GM12878 (cell line): ENCODE data around the gene PLK5. TPM values are rescaled to one million over a fixed set of nuclear protein-coding genes. Genes with fewer than 3 reads are reported as not detected.

Experiments
- ATAC-seq: fragments of 200-7000 bp; cut with Tn5 transposase; 3 replicates; pipeline ENCODE4 v1.9.1; 2020; ENCODE audit warnings: mild to moderate bottlenecking, moderate library complexity
- BruUV-seq: library from RNA; stranded (reverse); fragments of 400-500 nt; replicated peaks from 2 replicates; lab custom pipeline; 2021; lab: Mats Ljungman, UMichigan
- CTCF ChIA-PET: fragments of 300-600 bp; sonication (Branson Sonifier 250); formaldehyde crosslinking; extraction: SDS; loops from one replicate; lab custom pipeline; 2021; ENCODE audit warnings: inconsistent platforms; lab: Yijun Ruan, JAX
- POLR2A ChIA-PET: fragments of 350-600 bp; formaldehyde crosslinking; extraction: SDS; loops from one replicate; lab custom pipeline; 2021; ENCODE audit warnings: inconsistent platforms; lab: Charles Lee
- RAD21 ChIA-PET: fragments of 300-600 bp; sonication (Branson Sonifier 250); formaldehyde crosslinking; loops from one replicate; lab custom pipeline; 2023; ENCODE audit warnings: antibody characterized with exemption; ENCODE audit not compliant: unreplicated experiment; lab: Charles Lee
- SMC1A ChIA-PET: fragments of 300-600 bp; sonication (Branson Sonifier 250); formaldehyde crosslinking; loops from one replicate; lab custom pipeline; 2023; ENCODE audit not compliant: unreplicated experiment, uncharacterized antibody; lab: Charles Lee
- DNase-seq: peaks from one replicate; pipeline ENCODE4 v3.0.0-alpha.2; 2011; ENCODE audit warnings: low read depth, low spot score
- FAIRE-seq: peaks from 3 replicates; lab custom pipeline; 2011; peaks lifted over from hg19 to GRCh38; lab: Jason Lieb, UNC
- H2AFZ ChIP-seq: 2 replicates; pipeline ENCODE4 v1.6.0; 2011; ENCODE audit warnings: low read depth, low read length, control low read depth; ENCODE audit not compliant: control insufficient read depth
- H3K27ac ChIP-seq: 2 replicates; pipeline ENCODE4 v1.5.1; 2011; ENCODE audit warnings: control low read depth; ENCODE audit not compliant: control insufficient read depth, insufficient read depth
- H3K27me3 ChIP-seq, 2 experiments: replicated peaks in 1 of 2; 2 replicates each; pipeline versions ENCODE4 v1.6.0 to v1.6.1; 2011; ENCODE audit warnings: low read length in 1 of 2; ENCODE audit not compliant: control insufficient read depth in 2 of 2, insufficient read depth in 2 of 2
- H3K36me3 ChIP-seq, 2 experiments: 2 replicates each; pipeline ENCODE4 v1.5.1; 2011; ENCODE audit warnings: low read length in 1 of 2; ENCODE audit not compliant: control insufficient read depth in 2 of 2, insufficient read depth in 2 of 2
- H3K4me1 ChIP-seq: 2 replicates; pipeline ENCODE4 v1.6.1; 2011; ENCODE audit warnings: mild to moderate bottlenecking, low read length, moderate library complexity, mixed read lengths; ENCODE audit not compliant: control insufficient read depth, insufficient read depth
- H3K4me2 ChIP-seq: 2 replicates; pipeline ENCODE4 v1.6.0; 2011; ENCODE audit warnings: control low read depth; ENCODE audit not compliant: control insufficient read depth, insufficient read depth
- H3K4me3 ChIP-seq: fragments of 200-600 bp; sonication (generic); 2 replicates; pipeline ENCODE4 v1.5.1; 2016
- H3K79me2 ChIP-seq: 2 replicates; pipeline ENCODE4 v1.6.0; 2011; ENCODE audit warnings: low read length; ENCODE audit not compliant: control insufficient read depth, insufficient read depth
- H3K9ac ChIP-seq: 2 replicates; pipeline ENCODE4 v1.8.0; 2011; ENCODE audit warnings: low read length, control low read depth, mixed read lengths; ENCODE audit not compliant: control insufficient read depth, insufficient read depth
- H3K9me3 ChIP-seq: replicated peaks from 3 replicates; pipeline ENCODE4 v1.5.1; 2011; ENCODE audit warnings: mild to moderate bottlenecking, low read length; ENCODE audit not compliant: control insufficient read depth, insufficient read depth
- H4K20me1 ChIP-seq: 2 replicates; pipeline ENCODE4 v1.6.0; 2011; ENCODE audit not compliant: control insufficient read depth, insufficient read depth
- CBX3 ChIP-seq: fragments of 200-600 bp; sonication (generic); IDR thresholded peaks from 2 replicates; pipeline ENCODE4 v1.6.1; 2016; ENCODE audit warnings: low read depth, borderline replicate concordance
- EGR1 ChIP-seq, 2 experiments: IDR thresholded peaks; 1 replicate in 1 of 2; 2 replicates in 1 of 2; pipeline ENCODE4 v1.6.1; 2011 to 2012; ENCODE audit warnings: low read depth in 2 of 2, low read length in 2 of 2, borderline replicate concordance in 1 of 2, mild to moderate bottlenecking in 1 of 2, moderate library complexity in 1 of 2
- GATAD2B ChIP-seq: fragments of 450-650 bp; conservative IDR thresholded peaks from 2 replicates; pipeline ENCODE4 v1.6.1; 2017; ENCODE audit warnings: low read depth, mild to moderate bottlenecking, moderate library complexity
- MEF2B ChIP-seq: fragments of 450-650 bp; IDR thresholded peaks from 2 replicates; pipeline ENCODE4 v1.6.1; 2018; ENCODE audit warnings: mild to moderate bottlenecking, moderate library complexity; ENCODE audit not compliant: partially characterized antibody, poor library complexity, severe bottlenecking
- MYC ChIP-seq: IDR thresholded peaks from 2 replicates; pipeline ENCODE4 v1.6.1; 2011; ENCODE audit warnings: mild to moderate bottlenecking, low read length, moderate library complexity, inconsistent platforms; ENCODE audit not compliant: insufficient read depth, insufficient replicate concordance, insufficient read length, severe bottlenecking
- POLR2AphosphoS5 ChIP-seq: IDR thresholded peaks from 2 replicates; pipeline ENCODE4 v1.6.1; 2011; ENCODE audit warnings: mild to moderate bottlenecking, low read length, inconsistent platforms
- SMC3 ChIP-seq: IDR thresholded peaks from 2 replicates; pipeline ENCODE4 v1.6.1; 2011; ENCODE audit warnings: low read length, improper control_type of control experiment, borderline replicate concordance
- TARDBP ChIP-seq: IDR thresholded peaks from 2 replicates; pipeline ENCODE4 v1.6.1; 2016; ENCODE audit warnings: borderline replicate concordance
- TCF12 ChIP-seq: IDR thresholded peaks from 2 replicates; pipeline ENCODE4 v1.6.1; 2011; ENCODE audit warnings: low read depth, mild to moderate bottlenecking, low read length
- YBX1 ChIP-seq: fragments of 450-650 bp; IDR thresholded peaks from 2 replicates; pipeline ENCODE4 v1.6.1; 2016; ENCODE audit warnings: antibody characterized with exemption
- YY1 ChIP-seq: IDR thresholded peaks from 2 replicates; pipeline ENCODE4 v1.6.1; 2011; ENCODE audit warnings: low read depth, mild to moderate bottlenecking, low read length
- WGBS: methylation state at CpG from one replicate; pipeline ENCODE4 v1.1.6; 2016; ENCODE audit warnings: low lambda C conversion rate; ENCODE audit not compliant: insufficient replicate concordance, insufficient coverage; ENCODE audit errors: missing lambda C conversion rate; 5-methylcytosine and 5-hydroxymethylcytosine counted together
- in situ Hi-C: fragments of 300-500 bp; cut with MboI; formaldehyde crosslinking; loops from 9 replicates; pipeline ENCODE4 v1.14.3; 2018; ENCODE audit warnings: mixed read lengths
- intact Hi-C: fragments of 100-400 bp; cut with micrococcal nuclease; formaldehyde crosslinking; loops from one replicate; pipeline ENCODE4 v1.14.2; 2022; ENCODE audit not compliant: unreplicated experiment
- polyA plus RNA-seq, 11 experiments: library from polyadenylated mRNA; depleted of rRNA in 4 of 11; unstranded in 6 of 11; stranded (reverse) in 5 of 11; fragments of >200 nt; fragmentation: Nextera tagmentation in 4 of 11; fragmentation: Illumina TruSeq in 1 of 11; extraction: Ambion mirVana in 4 of 11; extraction: Trizol in 1 of 11; gene quantifications; 1 replicate in 1 of 11; 2 replicates in 10 of 11; pipeline versions ENCODE4 v1.2.1 to v1.2.3, GENCODE V29; 2011 to 2016; ENCODE audit warnings: inconsistent platforms in 2 of 11, missing spikeins in 2 of 11, low read depth in 1 of 11
- total RNA-seq, 4 experiments: library from RNA; depleted of rRNA in 3 of 4; stranded (reverse); fragments of >200 nt in 3 of 4; fragmentation: Illumina TruSeq in 1 of 4; extraction: Trizol in 1 of 4; gene quantifications; 2 replicates each; pipeline versions ENCODE4 v1.2.1 to v1.2.3, GENCODE V29; 2013 to 2021
- TF ChIP-seq, protein P1 (sequence below): fragments of 150-350 bp; IDR thresholded peaks from 2 replicates; pipeline ENCODE4 v1.6.1; 2016; ENCODE audit warnings: low read depth, low read length
- TF ChIP-seq, protein P2 (sequence below): IDR thresholded peaks from 2 replicates; pipeline ENCODE4 v1.6.1; 2012; ENCODE audit warnings: low read length, inconsistent platforms

Gene PLK5
- total and polyA plus RNA-seq, 10 of the 15 experiments (the other 5 are each of a cell fraction or from before 2014, with no cell fraction given) = 0.13 TPM; not detected in 9

DNA sequence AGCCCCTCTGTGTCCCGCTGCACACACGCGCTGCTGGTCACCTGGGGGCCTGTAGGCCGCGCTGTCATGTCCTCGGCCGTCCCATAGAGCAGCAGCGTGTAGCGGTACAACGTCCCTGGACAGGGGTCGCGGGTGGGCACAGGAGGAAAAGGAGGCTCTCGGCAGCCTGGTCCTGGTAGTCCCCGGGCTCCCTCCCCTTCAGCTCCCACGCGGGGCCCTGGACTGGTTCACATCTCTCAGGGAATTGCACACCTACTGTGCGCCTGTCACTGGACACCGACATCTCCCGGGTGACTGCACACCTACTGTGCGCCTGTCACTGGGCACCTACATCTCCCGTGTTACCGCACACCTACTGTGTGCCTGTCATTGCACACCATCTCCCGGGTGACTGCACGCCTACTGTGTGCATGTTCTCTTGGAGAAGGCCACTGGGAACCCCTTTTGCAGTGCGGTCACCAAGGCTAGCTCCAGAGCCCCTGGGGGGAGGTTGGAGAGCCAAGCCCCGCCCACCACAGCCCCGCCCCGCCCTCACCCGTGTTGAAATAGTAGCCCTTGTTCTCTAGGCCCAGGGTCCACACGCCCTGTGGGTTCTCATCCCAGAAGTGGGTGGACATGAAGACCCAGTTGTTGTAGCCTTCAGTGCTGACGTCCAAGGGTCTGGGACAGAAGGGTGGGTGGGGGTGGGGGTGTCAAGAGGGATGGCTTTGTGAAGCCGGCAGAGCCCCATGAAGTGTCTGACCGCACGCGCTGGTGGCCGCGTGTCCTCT is 41.3 kb upstream of the PLK5 start (continued):
- TF ChIP-seq, protein P1, sequence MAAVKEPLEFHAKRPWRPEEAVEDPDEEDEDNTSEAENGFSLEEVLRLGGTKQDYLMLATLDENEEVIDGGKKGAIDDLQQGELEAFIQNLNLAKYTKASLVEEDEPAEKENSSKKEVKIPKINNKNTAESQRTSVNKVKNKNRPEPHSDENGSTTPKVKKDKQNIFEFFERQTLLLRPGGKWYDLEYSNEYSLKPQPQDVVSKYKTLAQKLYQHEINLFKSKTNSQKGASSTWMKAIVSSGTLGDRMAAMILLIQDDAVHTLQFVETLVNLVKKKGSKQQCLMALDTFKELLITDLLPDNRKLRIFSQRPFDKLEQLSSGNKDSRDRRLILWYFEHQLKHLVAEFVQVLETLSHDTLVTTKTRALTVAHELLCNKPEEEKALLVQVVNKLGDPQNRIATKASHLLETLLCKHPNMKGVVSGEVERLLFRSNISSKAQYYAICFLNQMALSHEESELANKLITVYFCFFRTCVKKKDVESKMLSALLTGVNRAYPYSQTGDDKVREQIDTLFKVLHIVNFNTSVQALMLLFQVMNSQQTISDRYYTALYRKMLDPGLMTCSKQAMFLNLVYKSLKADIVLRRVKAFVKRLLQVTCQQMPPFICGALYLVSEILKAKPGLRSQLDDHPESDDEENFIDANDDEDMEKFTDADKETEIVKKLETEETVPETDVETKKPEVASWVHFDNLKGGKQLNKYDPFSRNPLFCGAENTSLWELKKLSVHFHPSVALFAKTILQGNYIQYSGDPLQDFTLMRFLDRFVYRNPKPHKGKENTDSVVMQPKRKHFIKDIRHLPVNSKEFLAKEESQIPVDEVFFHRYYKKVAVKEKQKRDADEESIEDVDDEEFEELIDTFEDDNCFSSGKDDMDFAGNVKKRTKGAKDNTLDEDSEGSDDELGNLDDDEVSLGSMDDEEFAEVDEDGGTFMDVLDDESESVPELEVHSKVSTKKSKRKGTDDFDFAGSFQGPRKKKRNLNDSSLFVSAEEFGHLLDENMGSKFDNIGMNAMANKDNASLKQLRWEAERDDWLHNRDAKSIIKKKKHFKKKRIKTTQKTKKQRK = no peak

DNA sequence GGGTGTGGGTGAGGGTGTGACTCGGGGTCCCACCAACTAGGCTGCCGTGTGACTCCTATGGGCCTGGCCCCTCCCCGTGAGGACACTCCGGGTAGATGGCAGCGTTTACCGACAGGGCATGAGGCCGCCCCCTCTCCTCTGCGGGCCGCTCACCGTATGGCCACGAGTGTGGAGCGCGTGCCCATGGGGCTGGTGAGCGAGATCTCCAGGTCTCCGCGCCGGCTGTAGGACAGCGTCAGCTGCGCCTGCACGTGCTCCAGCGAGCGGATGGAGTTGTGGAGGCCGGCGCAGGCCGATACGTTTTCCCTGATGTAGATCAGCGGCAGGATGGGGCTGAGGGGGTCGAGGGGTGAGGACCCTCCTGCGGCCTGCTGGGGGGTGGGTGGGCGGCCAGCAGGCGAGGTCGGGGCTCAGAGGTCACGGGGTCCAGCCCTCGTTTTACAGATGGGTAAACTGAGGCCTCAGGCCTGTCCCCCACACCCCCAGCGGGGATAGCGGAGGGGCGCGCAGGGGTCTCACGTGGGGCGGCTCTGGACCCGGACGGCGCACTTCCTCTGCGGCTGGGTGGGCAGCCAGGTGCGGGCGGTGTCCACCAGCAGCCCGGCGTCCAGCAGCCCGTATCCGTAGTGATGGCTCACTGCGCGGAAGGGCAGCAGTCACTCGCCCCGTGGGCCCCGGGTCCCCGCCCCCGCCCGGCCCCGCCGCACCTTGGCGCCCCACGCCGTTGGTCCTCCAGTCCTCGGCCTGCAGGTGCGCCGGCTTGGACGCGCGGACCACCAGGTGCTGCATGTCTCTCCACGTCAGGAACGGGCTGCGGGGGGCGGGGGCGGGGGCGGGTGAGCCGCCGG is 40.5 kb upstream of the PLK5 start:
- DNase-seq = no peak
- TF ChIP-seq EGR1 (IDR thresholded peaks at IDR 0.05; ENCODE audit: borderline replicate concordance in 1 of 2, low read depth in 2 of 2, low read length in 2 of 2) (no peak), MYC (no peak), TARDBP (no peak), POLR2AphosphoS5 (no peak), YY1 (no peak), GATAD2B (no peak), CBX3 (no peak), YBX1 (no peak), MEF2B (no peak), SMC3 (no peak), TCF12 (no peak)
- TF ChIP-seq, protein P2, sequence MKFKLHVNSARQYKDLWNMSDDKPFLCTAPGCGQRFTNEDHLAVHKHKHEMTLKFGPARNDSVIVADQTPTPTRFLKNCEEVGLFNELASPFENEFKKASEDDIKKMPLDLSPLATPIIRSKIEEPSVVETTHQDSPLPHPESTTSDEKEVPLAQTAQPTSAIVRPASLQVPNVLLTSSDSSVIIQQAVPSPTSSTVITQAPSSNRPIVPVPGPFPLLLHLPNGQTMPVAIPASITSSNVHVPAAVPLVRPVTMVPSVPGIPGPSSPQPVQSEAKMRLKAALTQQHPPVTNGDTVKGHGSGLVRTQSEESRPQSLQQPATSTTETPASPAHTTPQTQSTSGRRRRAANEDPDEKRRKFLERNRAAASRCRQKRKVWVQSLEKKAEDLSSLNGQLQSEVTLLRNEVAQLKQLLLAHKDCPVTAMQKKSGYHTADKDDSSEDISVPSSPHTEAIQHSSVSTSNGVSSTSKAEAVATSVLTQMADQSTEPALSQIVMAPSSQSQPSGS = no peak

More for the DNA sequence above, 40.5 kb upstream of the PLK5 start:
- H3K27ac ChIP-seq = no peak overlapping the region
- ChIA-PET CTCF (no interaction called here), POLR2A (no interaction called here), SMC1A (no interaction called here), RAD21 (no interaction called here)
- H4K20me1 ChIP-seq = no peaks in the 10 kb centered on the region
- peaks cover 6% of the 10 kb centered on the region for H3K79me2 ChIP-seq
- H3K36me3 ChIP-seq = no peaks in the 10 kb centered on the region
- H3K4me1 ChIP-seq = no peaks in the 10 kb centered on the region
- intact Hi-C loops = no loop called here
- no peak overlapping the region for H3K4me2 ChIP-seq
- BruUV-seq = no TSS peak
- no peak overlapping the region for H3K9ac ChIP-seq
- no peaks in the 10 kb centered on the region for H3K9me3 ChIP-seq
- no peak overlapping the region for H3K4me3 ChIP-seq
- FAIRE-seq (no peak), ATAC-seq (no peak)
- in situ Hi-C loops = no loop called here
- 92% methylated on average over 29 of the region's 77 CpGs for WGBS
- no peak overlapping the region for H2AFZ ChIP-seq
- no peaks in the 10 kb centered on the region for H3K27me3 ChIP-seq
